Dendritic cell treated with granulocyte-macrophage colony-stimulating factor and Interleukin-4, amounts not matched to agents 40 ng/mL and 50 ng/mL, for 4 days (primary cell): ENCODE data around the gene YEATS4.

ENCODE experiments used
- H3K27ac Mint-ChIP-seq: one replicate; pipeline ENCODE4 v1.8.0; 2022; ENCODE audit warnings: mild to moderate bottlenecking, mixed read lengths
- H3K27me3 Mint-ChIP-seq: one replicate; pipeline ENCODE4 v1.8.0; 2022; ENCODE audit warnings: mild to moderate bottlenecking, mixed read lengths
- H3K36me3 Mint-ChIP-seq: one replicate; pipeline ENCODE4 v1.8.0; 2022; ENCODE audit warnings: low read depth, mixed read lengths
- H3K4me1 Mint-ChIP-seq: one replicate; pipeline ENCODE4 v1.8.0; 2022; ENCODE audit warnings: low read depth, mixed read lengths
- H3K4me3 Mint-ChIP-seq: one replicate; pipeline ENCODE4 v1.8.0; 2022; ENCODE audit warnings: mild to moderate bottlenecking, moderate library complexity, mixed read lengths
- H3K9me3 Mint-ChIP-seq: one replicate; pipeline ENCODE4 v1.8.0; 2022; ENCODE audit warnings: mixed read lengths
- intact Hi-C: fragments of 100-400 bp; cut with micrococcal nuclease; formaldehyde crosslinking; loops from one replicate; pipeline ENCODE4 v1.15.0; 2022

Gene YEATS4

DNA sequence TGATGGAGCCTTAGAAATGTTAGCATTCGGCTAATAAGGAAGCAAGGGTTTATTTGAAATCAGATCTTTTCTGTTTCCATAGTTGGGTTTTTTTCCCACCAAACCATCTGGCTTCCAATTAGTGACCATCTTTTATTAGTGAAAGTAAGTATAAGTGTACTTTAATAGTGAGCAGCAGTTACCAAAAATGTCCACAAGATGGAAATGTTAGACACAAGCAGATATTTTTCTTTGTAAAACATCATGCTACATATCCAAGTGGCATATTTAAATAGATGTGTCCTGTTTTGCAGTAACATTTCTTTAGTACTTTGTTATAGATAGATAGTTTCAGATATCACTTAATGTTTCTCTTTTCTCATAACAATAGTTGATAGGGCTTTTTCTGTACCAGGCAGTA is 28.8 kb downstream of the YEATS4 start:
- intact Hi-C loops, result loop anchor here (10.0 kb wide), 1 partner anchor 76 kb away; no protein-coding TSS in a partner anchor
- Mint-ChIP-seq H3K27ac (no peak overlapping the region), H3K9me3 (no peaks in the 10 kb centered on the region)

DNA sequence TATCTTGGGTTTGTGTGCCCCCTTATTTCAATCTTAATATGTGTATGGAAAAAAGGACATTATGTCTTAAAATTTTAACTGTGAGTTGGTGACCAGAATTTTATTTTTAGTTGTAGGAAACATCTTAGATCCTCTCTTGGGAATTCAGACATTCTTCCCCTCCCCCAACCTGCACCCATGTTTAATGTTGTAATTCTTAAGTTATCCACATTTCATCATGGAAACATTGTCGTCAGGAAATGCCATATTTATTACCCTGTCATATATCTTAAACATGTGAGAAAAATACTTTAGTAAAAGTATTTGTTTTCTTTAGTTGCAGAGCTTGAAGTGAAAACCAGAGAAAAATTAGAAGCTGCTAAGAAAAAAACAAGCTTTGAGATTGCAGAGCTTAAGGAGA is 30.3 kb downstream of the YEATS4 start:
- intact Hi-C loops, result loop anchor here (10.0 kb wide), 1 partner anchor 75 kb away; no protein-coding TSS in a partner anchor
- Mint-ChIP-seq H3K9me3 (no peaks in the 10 kb centered on the region), H3K4me1 (no peaks in the 10 kb centered on the region), H3K36me3 (peaks cover 24% of the 10 kb centered on the region), H3K27ac (no peak overlapping the region), H3K27me3 (no peaks in the 10 kb centered on the region), H3K4me3 (no peak overlapping the region)

More for the DNA sequence above, 28.8 kb downstream of the YEATS4 start:
- Mint-ChIP-seq H3K4me3 (no peak overlapping the region), H3K4me1 (no peaks in the 10 kb centered on the region), H3K27me3 (no peaks in the 10 kb centered on the region), H3K36me3 (peaks cover 26% of the 10 kb centered on the region)

DNA sequence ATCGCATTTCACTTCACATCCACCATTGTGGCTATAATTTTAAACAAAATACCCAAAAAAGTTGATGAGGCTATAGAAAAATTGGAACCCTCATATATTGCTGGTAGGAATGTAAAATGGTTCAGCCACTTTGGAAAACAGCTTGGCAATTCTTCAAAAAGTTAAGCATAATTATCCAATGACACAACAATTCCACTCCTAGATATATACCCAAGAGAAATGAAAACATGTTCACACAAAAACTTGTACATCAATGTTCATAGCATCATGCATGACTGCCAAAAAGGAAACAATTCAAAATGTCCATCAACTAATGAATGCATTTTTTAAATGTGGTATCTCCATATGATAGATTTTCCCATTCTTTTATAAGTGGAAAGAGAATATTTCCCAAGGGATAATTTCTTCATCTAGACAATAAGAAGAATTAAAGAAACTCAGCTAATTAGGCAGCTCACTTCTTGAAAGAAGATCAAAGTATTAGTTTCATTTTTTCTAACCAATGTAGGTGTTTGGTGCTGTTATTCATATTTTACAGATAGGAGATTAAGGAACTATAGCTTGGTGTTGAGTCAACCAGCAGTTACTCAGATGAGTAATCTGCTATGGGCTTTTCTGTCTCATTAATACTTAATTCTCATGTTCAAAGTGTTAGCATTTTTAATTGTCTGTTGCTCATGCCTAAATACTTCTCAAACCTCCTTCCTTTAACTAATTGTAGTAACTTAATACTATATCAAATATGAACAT is 32.8 kb downstream of the YEATS4 start:
- H3K9me3 Mint-ChIP-seq, result peaks cover 17% of the 10 kb centered on the region

DNA sequence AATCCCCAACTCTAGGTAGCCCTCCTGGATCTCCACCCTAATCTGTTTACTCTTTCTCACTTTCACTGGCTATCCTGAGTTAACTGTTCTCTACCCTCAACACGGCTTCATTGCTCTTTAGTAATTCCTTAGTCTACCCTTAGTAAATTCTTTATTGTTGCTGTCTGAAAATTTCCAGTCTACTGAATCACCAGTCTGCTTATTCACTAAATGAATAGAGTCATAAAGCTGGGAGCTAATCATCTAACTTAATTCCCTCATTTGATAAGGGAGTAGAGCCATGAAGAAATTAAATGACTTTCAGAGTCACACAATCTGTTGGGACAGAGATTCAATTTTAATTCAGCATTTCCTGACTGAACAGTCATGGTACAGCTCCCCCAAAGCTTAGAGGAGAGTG is 36.5 kb downstream of the YEATS4 start:
- peaks cover 40% of the 10 kb centered on the region for H3K36me3 Mint-ChIP-seq
- no peaks in the 10 kb centered on the region for H3K27me3 Mint-ChIP-seq
- intact Hi-C loops, result no loop called here
- peaks cover 17% of the 10 kb centered on the region for H3K9me3 Mint-ChIP-seq
- H3K4me1 Mint-ChIP-seq, result no peaks in the 10 kb centered on the region
- no peak overlapping the region for H3K4me3 Mint-ChIP-seq
- no peak overlapping the region for H3K27ac Mint-ChIP-seq

More for the DNA sequence above, 32.8 kb downstream of the YEATS4 start:
- H3K36me3 Mint-ChIP-seq, result peaks cover 40% of the 10 kb centered on the region
- no peak overlapping the region for H3K27ac Mint-ChIP-seq
- H3K27me3 Mint-ChIP-seq, result no peaks in the 10 kb centered on the region
- no peaks in the 10 kb centered on the region for H3K4me1 Mint-ChIP-seq
- intact Hi-C loops, result no loop called here
- H3K4me3 Mint-ChIP-seq, result no peak overlapping the region

DNA sequence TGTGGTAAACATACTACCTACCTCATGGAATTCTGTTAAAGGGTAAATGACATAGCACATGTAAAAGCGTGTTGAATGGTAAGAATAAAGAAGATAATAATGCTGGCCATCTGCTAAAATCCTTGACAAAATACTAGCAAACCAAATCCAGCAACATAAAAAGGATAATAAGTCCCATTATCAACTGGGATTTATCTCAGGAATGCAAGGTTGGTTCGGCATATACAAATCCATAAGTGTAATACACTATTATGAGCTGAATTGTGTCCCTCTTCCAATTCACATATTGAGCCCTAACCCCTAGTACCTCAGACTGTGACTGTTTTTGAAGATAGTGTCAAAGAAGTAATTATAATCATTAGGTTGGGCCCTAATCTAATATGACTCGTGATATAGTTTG is 37.4 kb downstream of the YEATS4 start:
- Mint-ChIP-seq H3K4me3 (no peak overlapping the region), H3K9me3 (peaks cover 17% of the 10 kb centered on the region), H3K36me3 (peaks cover 30% of the 10 kb centered on the region), H3K27me3 (no peaks in the 10 kb centered on the region), H3K27ac (no peak overlapping the region), H3K4me1 (no peaks in the 10 kb centered on the region)
- intact Hi-C loops, result no loop called here

DNA sequence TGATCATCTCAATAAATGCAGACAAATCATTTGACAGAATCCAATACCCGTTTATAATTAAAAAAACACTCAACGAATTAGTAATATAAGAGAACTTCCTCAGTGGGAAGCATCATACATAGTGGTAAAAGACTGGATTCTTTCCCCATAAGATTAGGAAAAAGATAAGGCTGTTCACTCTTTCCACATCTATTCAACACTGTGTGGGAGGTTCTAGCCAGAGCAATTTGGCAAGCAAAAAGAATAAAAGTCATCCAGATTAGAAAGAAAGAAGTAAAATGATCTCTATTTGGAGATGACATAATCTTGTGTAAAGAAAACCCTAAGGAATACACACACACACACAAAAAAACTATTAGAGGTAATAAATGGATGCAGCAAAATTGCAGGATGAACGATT is 38.4 kb downstream of the YEATS4 start:
- intact Hi-C loops, result no loop called here
- Mint-ChIP-seq H3K27ac (no peak overlapping the region), H3K4me3 (no peak overlapping the region), H3K9me3 (peaks cover 17% of the 10 kb centered on the region), H3K36me3 (peaks cover 30% of the 10 kb centered on the region), H3K27me3 (no peaks in the 10 kb centered on the region), H3K4me1 (no peaks in the 10 kb centered on the region)

DNA sequence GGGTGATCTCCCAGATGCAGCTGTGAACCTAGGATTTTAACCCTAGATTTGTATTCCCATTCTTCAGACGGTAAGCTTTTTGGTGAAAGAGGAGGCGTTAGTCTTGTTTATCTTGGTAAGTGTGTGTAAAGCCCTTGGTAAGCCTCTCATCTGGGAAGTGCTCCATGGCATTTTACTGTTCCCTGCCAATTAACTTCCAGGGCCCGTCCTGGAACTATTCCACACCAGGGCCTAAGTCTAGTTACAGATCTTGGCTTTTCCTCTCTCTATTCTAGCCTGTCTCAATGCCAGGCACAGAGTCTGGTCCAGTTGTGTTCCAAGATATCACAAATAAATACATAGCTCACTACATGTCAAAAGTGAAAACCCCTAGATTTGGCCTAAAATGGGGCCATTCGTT is 42.4 kb downstream of the YEATS4 start:
- no peak overlapping the region for H3K27ac Mint-ChIP-seq
- H3K27me3 Mint-ChIP-seq, result no peaks in the 10 kb centered on the region
- no peaks in the 10 kb centered on the region for H3K4me1 Mint-ChIP-seq
- peaks cover 9% of the 10 kb centered on the region for H3K36me3 Mint-ChIP-seq
- intact Hi-C loops, result no loop called here
- peaks cover 3% of the 10 kb centered on the region for H3K9me3 Mint-ChIP-seq
- H3K4me3 Mint-ChIP-seq, result no peak overlapping the region

DNA sequence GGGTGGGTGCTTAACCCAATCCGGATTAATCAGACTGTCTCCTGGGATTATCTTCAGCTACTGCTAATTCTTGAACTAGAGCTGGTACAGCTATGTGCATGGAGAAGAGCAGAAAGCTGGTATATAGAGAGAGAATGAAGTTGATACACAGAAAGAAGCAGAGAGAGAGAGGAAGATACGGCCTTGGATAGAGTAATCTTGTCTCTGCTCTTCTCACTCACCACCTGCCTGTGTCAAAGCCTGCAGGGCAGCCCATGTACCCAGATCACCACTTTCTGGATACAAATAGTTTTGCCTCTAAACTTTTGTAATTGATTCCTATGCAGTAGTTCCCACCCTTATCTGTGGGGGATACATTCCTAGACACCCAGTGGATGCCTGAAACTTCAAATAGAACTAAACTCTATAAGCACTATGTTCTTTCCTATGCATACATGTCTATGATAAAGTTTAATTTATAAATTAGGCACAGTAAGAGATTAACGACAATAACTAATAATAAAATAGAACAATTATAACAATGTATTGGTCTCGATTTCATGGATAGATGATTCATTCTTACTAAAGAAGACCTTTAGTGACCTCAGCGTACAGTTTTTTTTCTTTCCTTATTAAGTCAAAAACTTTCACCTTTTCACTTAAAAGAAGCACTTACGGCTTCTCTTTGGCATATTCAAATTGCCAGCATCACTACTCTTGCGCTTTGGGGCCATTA is 45.5 kb downstream of the YEATS4 start:
- no peaks in the 10 kb centered on the region for H3K4me1 Mint-ChIP-seq
- no peaks in the 10 kb centered on the region for H3K36me3 Mint-ChIP-seq
- no peaks in the 10 kb centered on the region for H3K27me3 Mint-ChIP-seq
- no peak overlapping the region for H3K27ac Mint-ChIP-seq
- intact Hi-C loops, result no loop called here
- H3K4me3 Mint-ChIP-seq, result no peak overlapping the region
- no peaks in the 10 kb centered on the region for H3K9me3 Mint-ChIP-seq

DNA sequence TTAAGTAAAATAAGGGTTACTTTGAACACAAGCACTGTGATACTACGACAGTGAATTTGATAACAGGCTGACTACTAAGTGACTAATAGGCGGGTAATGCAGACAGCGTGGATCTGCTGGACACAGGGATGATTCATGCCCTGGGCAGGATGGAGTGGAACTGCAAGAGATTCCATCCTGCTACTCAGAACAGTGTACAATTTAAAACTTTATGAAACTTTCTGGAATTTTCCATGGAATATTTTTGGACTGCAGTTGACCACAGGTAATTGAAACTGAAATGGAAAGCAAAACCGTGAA is 46.0 kb downstream of the YEATS4 start:
- intact Hi-C loops, result no loop called here
- Mint-ChIP-seq H3K27ac (no peak overlapping the region), H3K4me1 (no peaks in the 10 kb centered on the region)

DNA sequence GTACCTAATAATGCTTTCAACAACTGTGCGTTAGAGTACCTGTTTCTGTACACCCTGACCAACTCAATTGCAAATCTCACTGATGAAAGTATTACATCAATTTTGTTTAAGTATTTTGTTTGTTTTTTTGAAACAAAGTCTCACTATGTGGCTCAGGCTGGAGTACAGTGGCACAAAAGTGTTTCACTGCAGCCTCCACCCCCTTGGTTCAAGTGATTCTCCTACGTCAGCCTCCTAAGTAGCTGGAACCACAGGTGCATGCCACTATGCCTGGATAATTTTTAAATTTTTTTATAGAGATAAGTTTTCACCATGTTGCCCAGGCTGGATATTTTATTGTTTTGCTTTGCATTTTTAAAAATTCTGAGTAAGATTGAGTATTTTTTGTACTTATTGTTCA is 46.7 kb downstream of the YEATS4 start:
- Mint-ChIP-seq H3K36me3 (no peaks in the 10 kb centered on the region), H3K9me3 (no peaks in the 10 kb centered on the region), H3K4me3 (no peak overlapping the region), H3K27ac (no peak overlapping the region), H3K27me3 (no peaks in the 10 kb centered on the region), H3K4me1 (no peaks in the 10 kb centered on the region)
- intact Hi-C loops, result no loop called here

More for the DNA sequence above, 46.0 kb downstream of the YEATS4 start:
- Mint-ChIP-seq H3K27me3 (no peaks in the 10 kb centered on the region), H3K9me3 (no peaks in the 10 kb centered on the region), H3K36me3 (no peaks in the 10 kb centered on the region), H3K4me3 (no peak overlapping the region)

DNA sequence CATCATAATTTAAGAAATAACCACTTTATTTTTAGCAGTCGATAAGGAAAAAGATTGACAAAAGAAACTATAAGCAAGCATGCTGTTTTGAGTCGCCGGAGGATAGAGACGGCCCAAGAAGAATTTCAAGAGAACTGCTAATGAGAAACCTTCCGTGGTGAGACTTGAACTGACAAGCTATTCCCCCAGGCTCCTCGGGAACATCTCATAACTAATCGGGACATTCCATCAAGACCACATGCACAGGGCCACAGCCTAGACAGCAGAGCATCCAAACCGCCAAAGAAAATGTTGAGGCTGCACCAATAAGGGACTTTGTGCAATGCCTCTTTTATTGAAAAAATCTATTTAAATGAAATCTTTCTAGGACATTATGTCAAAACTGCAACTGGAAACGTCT is 51.0 kb downstream of the YEATS4 start:
- no peak overlapping the region for H3K4me3 Mint-ChIP-seq
- H3K9me3 Mint-ChIP-seq, result no peaks in the 10 kb centered on the region
- H3K4me1 Mint-ChIP-seq, result no peaks in the 10 kb centered on the region
- no peaks in the 10 kb centered on the region for H3K27me3 Mint-ChIP-seq
- intact Hi-C loops, result loop anchor here (10.0 kb wide), 1 partner anchor 154 kb away; no protein-coding TSS in a partner anchor
- no peak overlapping the region for H3K27ac Mint-ChIP-seq
- H3K36me3 Mint-ChIP-seq, result no peaks in the 10 kb centered on the region

DNA sequence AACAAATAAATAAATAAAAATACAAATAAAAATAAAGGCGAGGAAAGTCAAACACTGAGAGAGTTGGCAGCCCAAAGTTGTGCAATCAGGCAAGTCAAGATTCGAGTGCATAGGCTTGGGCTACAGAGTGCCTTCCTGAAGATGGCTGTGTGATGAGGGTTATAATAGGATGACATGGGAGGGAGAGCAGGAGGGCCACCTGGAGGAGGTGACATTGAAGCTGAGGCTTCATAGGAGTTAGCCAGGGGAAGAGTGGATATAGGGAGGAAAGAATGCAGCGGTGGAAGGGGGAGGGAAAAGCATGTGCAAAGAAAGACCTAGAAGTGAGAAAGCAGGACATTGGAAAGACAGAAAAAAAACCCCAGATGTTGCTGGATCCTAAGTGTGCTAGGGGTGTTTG is 53.1 kb downstream of the YEATS4 start:
- Mint-ChIP-seq H3K27me3 (no peaks in the 10 kb centered on the region), H3K4me3 (no peak overlapping the region), H3K4me1 (no peaks in the 10 kb centered on the region), H3K9me3 (no peaks in the 10 kb centered on the region), H3K36me3 (no peaks in the 10 kb centered on the region), H3K27ac (no peak overlapping the region)
- intact Hi-C loops, result loop anchor here (10.0 kb wide), 1 partner anchor 152 kb away; no protein-coding TSS in a partner anchor

DNA sequence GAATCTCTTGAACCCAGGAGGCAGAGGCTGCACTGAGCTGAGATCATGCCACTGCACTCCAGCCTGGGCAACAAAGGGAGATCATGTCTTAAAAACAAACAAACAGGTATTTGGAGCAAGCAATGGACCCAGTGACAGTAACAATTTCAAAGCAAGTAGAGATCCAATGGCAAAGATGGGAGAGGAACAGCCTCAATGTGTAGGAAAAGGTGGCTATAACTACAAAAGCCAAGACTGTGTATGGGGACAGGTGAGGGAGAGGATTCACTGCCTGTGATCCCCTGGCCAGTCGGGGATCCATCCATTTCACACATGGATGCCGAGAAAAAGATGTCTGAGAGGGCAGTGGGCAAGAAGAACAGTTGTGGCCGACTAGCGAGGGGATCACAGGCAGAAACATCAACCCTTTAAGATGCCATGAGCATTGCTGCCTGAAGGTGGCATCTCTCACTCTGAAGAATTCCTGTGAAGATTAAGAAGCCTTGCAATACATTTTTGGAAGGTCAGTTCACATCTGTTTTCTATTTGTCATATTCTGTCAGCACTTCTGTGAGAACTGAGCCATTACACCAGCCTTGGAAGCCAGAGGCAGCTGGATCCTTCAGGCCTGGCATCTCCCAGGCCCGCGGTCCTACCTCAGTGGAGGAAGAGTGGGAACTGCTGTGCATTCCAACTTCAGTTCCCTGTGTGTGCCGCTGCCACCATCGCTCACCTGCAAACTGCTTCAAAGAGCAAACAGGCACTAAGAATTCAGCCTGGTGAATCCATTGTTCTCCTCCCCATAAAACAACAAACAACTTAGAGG is 56.1 kb downstream of the YEATS4 start:
- intact Hi-C loops, result loop anchor here (10.0 kb wide), 1 partner anchor 149 kb away; no protein-coding TSS in a partner anchor
- Mint-ChIP-seq H3K27me3 (no peaks in the 10 kb centered on the region), H3K36me3 (no peaks in the 10 kb centered on the region)

DNA sequence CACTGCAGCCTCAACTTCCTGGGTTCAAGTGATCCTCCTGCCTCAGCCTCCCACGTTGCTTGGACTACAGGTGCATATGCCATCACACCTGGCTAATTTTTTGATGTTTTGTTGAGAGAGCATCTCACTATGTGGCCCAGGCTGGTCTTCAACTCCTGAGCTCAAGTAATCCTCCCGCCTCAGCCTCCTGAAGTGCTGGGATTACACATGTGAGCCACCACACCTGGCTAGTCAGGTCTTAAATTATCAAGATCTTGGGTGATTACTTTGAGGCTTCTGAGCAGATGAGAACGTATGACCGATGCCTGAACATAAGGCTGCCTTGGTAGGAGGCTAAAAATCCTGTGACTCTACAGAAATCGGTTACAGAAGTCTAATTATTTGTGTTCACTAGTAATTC is 57.7 kb downstream of the YEATS4 start:
- H3K27ac Mint-ChIP-seq, result no peak overlapping the region
- no peaks in the 10 kb centered on the region for H3K36me3 Mint-ChIP-seq
- no peaks in the 10 kb centered on the region for H3K27me3 Mint-ChIP-seq

More for the DNA sequence above, 56.1 kb downstream of the YEATS4 start:
- Mint-ChIP-seq H3K9me3 (no peaks in the 10 kb centered on the region), H3K4me1 (no peaks in the 10 kb centered on the region), H3K4me3 (no peak overlapping the region), H3K27ac (no peak overlapping the region)

More for the DNA sequence above, 57.7 kb downstream of the YEATS4 start:
- Mint-ChIP-seq H3K4me3 (no peak overlapping the region), H3K9me3 (no peaks in the 10 kb centered on the region), H3K4me1 (no peaks in the 10 kb centered on the region)
- intact Hi-C loops, result loop anchor here (10.0 kb wide), 1 partner anchor 148 kb away; no protein-coding TSS in a partner anchor
